22Rv1 (cell line): Measurements from ENCODE around the gene IGHMBP2.

Source experiments
- CTCF ChIP-seq: fragments of 450-650 bp; IDR thresholded peaks from 2 replicates; pipeline ENCODE4 v1.5.1; 2017; ENCODE audit warnings: mild to moderate bottlenecking
- ZFX ChIP-seq: fragments of 450-650 bp; IDR thresholded peaks from 2 replicates; pipeline ENCODE4 v1.6.1; 2017; ENCODE audit warnings: antibody characterized with exemption, borderline replicate concordance

- no peak for TF ChIP-seq CTCF
- TF ChIP-seq ZFX, result no peak
These were observed 8.0 kb downstream of the IGHMBP2 start for GRCh38 chr11:68911731-68912130.
